HG03520 (cell line): ENCODE measurements around the gene C21orf91.

Experiments
- ATAC-seq: cut with Tn5 transposase; IDR thresholded peaks from one replicate; pipeline ENCODE4 v1.9.1; 2021; ENCODE audit warnings: mild to moderate bottlenecking, moderate library complexity; ENCODE audit not compliant: unreplicated experiment

The C21orf91 gene

DNA sequence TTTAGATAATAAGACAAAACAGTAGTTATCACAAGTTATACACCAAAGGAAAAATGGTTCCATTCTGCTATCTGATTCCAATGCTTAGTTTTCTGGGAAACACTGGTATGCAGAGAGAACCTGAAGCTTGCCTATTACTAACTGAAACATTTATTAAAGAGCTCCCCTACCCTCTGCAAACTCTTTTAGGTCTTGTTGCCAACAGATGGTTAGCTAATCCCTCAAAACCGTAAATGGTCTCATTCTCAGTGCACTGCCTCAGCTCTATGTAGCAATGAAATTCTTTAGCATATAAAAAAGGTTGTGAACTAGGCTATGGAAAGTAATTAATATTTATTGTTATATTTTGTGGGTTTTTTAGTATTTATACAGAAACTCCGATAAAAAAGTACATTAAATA is 20.4 kb downstream of the C21orf91 start:
- ATAC-seq = no peak

DNA sequence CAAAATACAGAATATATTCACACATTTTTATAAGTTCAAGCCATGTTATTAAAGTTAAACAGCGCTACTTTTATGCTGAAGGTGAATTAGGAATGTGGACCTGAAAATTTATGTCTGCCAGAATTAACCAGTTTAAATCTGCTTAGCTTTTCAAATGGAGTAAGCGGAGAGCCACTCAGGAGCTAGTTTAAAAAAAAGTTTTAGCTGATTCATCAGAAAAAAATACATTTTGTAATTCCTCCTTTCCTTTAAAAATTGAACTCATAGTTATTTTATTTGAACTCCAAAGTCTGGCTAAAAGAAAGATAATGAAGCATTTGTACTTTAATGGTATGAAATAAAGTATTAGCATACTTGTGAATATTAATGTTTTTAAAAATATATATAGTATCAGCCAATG is 21.2 kb downstream of the C21orf91 start:
- no peak for ATAC-seq

DNA sequence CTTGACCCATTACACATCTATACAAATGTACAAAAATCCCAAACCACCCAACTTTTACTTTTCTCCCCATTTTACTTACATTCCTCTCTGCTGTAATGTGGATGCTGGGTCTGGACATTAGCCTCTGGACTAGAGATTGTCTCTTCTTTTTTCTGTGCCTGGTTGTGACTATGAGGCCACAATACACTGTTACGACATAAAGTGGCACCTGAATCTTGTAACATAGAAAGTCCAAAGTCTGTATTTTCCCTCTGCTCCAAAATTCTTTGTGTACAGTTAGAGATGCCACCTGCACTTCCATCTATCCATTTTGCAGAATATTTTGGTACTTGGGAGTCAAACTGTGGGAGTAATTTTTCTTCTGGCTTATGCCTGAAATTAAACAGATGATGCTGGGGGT is 22.7 kb downstream of the C21orf91 start:
- ATAC-seq = no peak

- ATAC-seq = no peak
Observed at GRCh38 chr21:17796037-17796403, 23.1 kb downstream of the C21orf91 start.

GRCh38 chr21:17795146-17796036 is 23.8 kb downstream of the C21orf91 start:
- ATAC-seq = no peak

DNA sequence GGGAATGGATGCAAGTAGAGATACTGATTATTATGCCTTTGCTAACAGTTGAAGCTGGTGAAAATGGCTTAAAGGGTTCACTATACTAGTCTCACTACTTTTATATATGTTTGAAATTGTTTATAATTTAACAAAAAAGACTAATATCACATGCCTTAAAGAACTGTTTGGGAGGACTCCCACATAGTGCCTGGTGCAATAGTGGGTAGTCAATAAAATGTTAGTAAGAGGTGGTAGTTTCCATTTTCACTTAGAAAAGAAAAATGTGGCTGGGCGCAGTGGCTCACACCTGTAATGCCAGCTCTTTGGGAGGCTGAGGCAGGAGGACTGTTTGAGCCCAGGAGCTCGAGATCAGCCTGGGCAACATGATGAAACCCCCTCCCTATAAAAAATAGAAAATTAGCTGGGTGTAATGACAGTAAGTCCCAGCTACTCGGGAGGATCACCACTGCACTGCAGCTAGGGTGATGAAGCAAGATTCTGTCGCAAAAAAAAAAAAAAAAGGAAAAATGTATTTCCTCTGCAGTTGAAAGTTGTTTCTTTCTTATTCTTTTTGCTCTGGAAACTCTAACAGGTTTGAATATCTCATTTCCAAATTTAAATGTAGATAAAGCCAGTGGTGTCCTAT is 24.5 kb downstream of the C21orf91 start:
- no peak for ATAC-seq

DNA sequence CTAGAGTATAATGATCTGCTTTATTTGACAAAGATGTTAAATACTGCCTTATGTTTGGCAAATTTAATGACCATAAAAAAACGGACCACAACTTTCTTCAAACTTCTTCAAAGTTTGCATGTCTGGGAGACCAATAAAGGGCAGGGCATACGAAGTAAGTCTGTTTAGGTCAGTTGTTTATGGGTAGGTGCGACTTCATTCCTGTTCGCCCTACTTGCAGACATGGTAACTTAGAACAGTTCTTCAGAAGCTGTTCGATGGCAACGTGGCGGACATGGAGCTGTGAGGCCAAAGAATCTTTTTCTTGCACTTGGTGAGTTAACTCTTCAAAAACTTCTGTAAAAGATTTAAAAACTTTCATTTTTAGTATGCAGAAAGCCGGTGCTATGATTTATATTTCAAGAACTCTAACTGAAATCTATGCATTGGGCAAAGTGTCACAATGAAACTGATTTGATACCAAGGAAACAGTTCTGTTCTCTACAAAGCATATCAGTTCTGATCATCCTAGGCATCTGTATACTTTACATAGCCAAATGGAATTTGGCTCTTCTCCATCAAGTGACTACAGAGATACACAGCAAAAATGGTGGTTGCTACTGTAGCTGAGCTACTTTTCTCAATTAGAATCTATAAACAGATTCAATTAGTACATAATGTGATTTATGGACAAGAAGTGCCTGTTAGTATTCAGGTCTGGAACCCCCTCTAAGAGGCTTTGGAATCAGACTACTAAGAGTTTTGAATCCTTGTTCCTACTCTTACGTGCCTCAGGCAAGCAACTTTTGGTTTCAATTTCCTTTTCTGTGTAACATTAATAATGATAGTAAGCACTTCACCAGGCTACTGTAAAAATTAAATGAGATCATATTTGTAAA is 25.7 kb downstream of the C21orf91 start:
- peak; percentile 61 for ATAC-seq

- no peak for ATAC-seq
Observed at GRCh38 chr21:17789656-17790055, 29.5 kb downstream of the C21orf91 start.

GRCh38 chr21:17789069-17789468 is 30.1 kb downstream of the C21orf91 start:
- no peak for ATAC-seq

DNA sequence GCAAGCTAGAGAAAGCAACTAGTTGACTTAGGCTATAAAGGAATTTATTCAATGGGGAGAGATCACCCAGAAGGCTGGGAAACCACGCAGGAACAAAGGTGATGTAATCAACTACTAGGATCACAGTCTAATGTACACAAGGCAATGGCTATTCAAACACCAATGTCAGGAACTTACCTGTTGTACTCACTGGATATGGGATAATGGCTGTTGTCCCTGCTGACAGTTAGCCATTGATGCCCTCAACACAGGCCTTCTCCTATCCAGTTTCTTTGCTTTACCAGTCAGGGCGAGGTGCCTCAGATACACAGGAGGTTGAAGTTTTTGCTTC is 32.3 kb downstream of the C21orf91 start:
- no peak for ATAC-seq

DNA sequence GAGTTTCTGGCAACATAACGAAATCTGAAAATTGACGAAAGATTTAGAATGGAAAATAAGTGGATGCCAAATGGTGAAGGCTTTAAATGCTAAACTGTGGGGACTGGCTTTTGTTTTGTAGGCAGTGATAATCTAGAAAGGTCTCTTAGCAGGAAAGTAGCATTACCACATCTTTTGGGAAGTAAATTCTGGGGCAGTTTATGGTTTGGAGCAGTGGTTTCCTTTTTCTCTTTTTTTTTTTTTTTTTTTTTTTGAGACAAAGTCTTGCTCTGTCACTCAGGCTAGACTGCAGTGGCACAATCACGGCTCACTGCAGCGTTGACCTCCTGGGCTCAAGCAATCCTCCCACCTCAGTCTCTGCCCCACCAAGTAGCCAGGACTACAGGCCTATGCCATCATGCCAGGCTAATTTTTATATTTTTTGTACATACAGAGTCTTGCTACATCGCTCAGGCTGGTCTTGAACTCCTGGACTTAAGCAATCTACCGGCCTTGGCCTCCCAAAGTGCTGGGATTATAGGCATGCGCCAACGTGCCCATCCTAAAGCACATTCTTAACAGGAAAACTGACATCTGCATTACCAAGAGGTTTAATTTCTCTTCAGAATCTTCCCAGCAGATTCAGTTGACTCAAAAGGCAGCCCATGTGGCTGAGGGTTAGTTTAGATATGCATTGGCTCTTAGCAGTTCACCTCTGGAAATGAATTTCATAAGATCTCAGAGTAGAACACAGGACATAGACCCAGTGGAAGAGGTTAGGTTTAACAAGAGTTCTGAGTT is 32.9 kb downstream of the C21orf91 start:
- no peak for ATAC-seq

GRCh38 chr21:17785403-17785788 is 33.8 kb downstream of the C21orf91 start:
- ATAC-seq = no peak

DNA sequence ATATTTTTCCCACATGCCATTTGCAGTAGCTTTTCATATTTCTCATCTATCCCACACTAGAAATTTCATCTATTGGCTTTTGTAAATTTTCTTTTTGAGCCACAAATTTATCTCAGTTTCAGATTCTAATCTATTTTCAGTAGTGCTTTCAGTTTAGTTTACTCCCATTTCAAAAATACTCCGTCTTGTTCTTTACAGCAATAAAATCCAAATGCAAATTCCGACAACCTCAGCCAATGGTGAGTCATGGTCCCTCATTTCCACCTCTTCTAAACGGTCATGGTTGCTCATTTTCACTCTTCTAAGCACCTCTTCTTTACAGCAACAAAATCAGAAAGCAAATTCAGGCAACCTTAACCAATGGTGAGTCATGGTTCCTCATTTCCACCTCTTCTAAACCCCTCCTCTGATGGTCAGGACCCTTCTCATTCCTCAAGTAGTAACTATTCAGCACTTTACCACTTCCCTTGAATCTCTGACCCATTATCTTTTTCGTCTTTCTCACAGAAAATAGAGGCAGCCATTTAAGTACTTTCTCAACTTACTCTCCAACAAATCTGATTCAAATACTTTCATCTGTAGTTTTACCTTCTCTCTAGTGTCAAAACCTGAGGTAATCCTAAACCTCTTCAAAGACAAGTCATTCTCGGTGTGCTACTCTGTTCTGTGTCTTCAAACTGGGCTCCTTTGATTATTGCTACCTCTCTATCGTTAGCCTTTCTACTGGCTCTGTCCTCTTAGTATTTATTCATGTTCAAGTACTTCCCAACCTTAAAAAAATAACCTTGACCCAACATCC is 34.4 kb downstream of the C21orf91 start:
- ATAC-seq = peak; percentile 50

GRCh38 chr21:17784180-17784598 is 35.0 kb downstream of the C21orf91 start:
- peak; percentile 36 for ATAC-seq

GRCh38 chr21:17783481-17784179 is 35.5 kb downstream of the C21orf91 start:
- ATAC-seq = peak; percentile 33

DNA sequence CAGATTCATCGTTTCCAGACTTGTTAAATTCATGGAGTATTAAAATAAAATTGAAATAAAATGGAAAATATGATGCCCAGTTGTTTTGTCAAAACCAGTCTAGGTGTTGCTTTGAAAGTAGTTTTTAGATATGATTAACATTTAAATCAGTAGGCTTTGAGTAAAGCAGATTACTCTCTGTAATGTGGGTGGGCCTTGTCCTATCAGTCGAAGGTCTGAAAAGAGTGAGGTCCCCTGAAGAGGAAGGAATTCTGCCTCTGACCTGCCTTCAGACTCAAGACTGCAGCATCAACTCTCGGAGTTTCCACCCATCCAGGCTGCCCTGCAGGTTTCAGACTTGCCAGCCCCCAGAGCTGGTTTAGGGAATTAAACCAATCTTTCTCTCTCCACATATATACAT is 36.2 kb downstream of the C21orf91 start:
- ATAC-seq = no peak

DNA sequence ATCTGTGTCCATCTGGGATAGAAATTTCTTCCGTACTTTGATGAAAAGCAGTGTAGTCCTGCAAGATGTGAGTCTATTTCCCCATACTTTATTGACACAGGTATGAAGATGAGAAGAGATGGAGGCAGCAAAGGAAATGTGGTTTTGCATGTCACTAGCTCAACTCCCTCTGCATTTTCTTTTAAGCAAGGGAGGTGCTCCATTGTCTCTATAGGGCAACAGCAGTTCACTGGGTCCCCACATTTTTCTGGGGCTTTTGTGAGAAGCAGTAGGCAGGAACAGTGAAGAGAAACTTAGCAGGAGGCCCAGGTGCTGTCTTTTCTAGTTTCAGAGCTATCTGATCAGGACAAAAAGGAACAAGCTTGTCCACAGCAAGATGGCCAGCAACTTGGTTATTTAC is 37.1 kb downstream of the C21orf91 start:
- ATAC-seq = no peak

DNA sequence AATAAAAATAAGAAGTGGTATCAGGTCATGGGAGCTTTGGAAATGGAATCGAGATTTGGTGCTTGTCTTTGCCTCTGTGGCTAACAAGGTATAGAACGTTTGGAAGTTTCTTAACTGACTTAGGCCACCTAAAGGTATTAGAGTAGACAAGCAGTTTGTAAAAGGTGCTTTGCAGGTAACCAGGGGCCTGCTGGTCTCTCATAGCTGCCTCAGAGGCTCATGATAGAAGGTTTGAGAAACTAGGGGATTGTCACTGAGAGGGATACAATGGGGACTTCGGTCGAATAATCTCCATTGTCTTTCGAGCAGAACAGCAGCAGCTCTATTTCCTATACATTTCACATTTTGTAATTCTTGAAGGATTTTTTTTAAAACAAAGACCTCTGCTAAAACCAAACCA is 37.6 kb downstream of the C21orf91 start:
- ATAC-seq = no peak

GRCh38 chr21:17780539-17780938 is 38.6 kb downstream of the C21orf91 start:
- ATAC-seq = peak; percentile 34
